ENCODE measurements around the gene SMARCD3.

DNA sequence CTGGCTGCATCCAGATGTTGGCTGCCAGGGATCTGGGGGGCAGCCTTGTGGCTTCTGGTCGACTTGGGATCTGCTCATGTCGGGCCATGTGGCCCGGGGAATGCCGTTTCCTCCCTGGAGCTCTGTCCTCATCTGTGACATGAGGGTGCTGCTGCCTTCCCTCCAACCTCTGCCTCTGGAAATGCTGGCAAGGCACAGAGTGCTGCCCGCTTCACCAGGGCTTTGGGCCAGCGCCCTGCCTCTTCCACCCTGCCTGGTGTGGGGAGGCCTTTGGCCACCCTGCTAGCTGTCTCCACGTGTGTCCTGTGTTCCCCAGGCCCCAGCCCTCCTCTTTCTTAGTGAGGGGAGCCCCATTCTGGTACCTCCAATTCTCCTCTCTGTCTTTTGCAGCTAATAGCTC, 5.8 kb upstream of the SMARCD3 start:
- TF ChIP-seq POLR2A (IDR thresholded peaks at IDR 0.05; ENCODE audit: low read depth, low read length) (no peak), POLR2AphosphoS5 (IDR thresholded peaks at IDR 0.05; ENCODE audit: low read depth, low read length) (no peak), POU2F2 (IDR thresholded peaks at IDR 0.05; ENCODE audit: low read depth, low read length) (no peak), SPI1 (IDR thresholded peaks at IDR 0.05; ENCODE audit: low read depth, low read length) (no peak), TAF1 (IDR thresholded peaks at IDR 0.05; ENCODE audit: low read depth, low read length) (no peak)

Data from GM12891 (cell line).